GM19035 (cell line): Measurements from ENCODE around the gene CGREF1.
A peak's percentile ranks its signal among the peaks of the same experiment; 100 is the strongest.

Experiments
- ATAC-seq: cut with Tn5 transposase; IDR thresholded peaks from one replicate; pipeline ENCODE4 v1.9.1; 2021; ENCODE audit not compliant: unreplicated experiment

Gene CGREF1

GRCh38 chr2:27051902-27052645, 66.9 kb downstream of the CGREF1 start:
- ATAC-seq: no peak

GRCh38 chr2:27050996-27051901, 67.7 kb downstream of the CGREF1 start, which contains the start of gene AGBL5:
TSS of gene AGBL5 (plus strand) at chr2:27051668. CDS start at chr2:27052959, 1,291 bp downstream.
- ATAC-seq: peak; percentile 71
